Stimulated activated naive CD8-positive, alpha-beta T cell treated with anti-CD3 and anti-CD28 coated beads, Interleukin-15, Interleukin-2, amounts not matched to agents 100 ng/mL and 50 ng/mL, for 24 hours (primary cell): Measurements from ENCODE around the gene SELENOK.

Experiments used
- H3K27ac Mint-ChIP-seq: one replicate; pipeline ENCODE4 v1.8.0; 2021; ENCODE audit warnings: mild to moderate bottlenecking, mixed read lengths
- H3K27me3 Mint-ChIP-seq: one replicate; pipeline ENCODE4 v1.8.0; 2021; ENCODE audit warnings: mixed read lengths
- H3K36me3 Mint-ChIP-seq: one replicate; pipeline ENCODE4 v1.8.0; 2021; ENCODE audit warnings: low read depth, mixed read lengths
- H3K4me1 Mint-ChIP-seq: one replicate; pipeline ENCODE4 v1.8.0; 2021; ENCODE audit warnings: low read depth, mixed read lengths
- H3K4me3 Mint-ChIP-seq: one replicate; pipeline ENCODE4 v1.8.0; 2021; ENCODE audit warnings: mild to moderate bottlenecking, mixed read lengths
- H3K9me3 Mint-ChIP-seq: one replicate; pipeline ENCODE4 v1.8.0; 2021; ENCODE audit warnings: mixed read lengths

SELENOK gene

DNA sequence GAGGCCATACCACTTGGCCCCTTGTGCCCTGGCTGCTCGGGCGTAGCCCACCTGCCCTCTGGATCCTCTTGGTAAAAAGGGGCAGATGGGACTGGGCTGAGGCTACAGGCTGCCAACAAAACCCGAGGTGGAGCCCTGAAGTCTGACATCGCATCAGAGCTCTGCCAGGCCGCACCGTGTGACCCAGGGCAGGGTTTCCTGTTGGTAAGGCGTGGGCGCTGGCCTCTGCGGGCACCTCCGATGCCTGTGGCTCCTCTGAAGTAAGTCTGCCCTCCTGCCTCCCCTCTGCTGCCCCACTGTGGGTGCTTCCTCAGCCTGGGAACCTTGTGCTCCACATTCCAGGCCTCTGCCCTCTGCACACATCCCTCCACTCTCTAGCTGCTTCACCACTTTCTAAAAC, 54.3 kb downstream of the SELENOK start:
- Mint-ChIP-seq H3K9me3 (no peaks in the 10 kb centered on the region), H3K4me1 (no peaks in the 10 kb centered on the region), H3K4me3 (no peak overlapping the region), H3K27me3 (peaks cover 5% of the 10 kb centered on the region), H3K27ac (no peak overlapping the region), H3K36me3 (no peaks in the 10 kb centered on the region)

DNA sequence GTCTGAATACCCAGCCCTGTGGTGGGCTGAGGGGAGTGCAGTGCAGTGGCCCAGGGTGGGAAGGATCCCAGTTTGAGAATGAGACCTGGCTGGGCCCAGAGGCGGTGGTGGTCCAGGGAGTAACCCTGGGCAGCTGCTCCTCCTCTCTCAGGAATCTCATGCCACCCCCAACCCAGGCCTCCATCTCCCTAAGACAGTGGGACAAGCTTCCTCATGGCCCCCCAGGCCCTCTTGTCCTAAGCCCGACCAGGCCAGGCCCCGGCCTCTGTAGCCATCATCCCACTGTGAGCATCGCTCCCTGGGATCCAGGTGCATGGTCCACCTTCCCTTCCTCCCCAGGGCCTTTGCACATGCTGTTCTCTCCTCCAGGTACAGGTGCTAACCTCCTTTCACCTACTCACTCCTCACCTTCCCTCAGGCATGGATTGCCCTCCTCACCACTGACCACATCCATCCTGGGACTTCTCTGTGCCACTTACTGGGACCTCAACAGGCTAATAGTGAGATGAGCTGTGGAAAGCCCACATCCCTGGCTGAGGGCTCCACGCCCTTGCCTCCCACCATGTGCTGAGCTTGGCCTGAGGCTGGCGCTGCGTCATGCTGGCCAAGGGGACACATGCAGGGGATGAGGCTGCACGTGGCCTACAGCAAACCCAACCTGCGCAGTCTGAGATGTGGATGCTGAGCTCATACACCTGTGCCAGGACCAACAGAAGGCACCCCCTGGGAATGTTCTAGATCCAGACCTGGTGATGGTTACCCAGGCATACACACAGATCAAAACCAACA, 55.4 kb downstream of the SELENOK start:
- Mint-ChIP-seq H3K27me3 (peaks cover 5% of the 10 kb centered on the region), H3K4me3 (no peak overlapping the region), H3K4me1 (no peaks in the 10 kb centered on the region), H3K9me3 (no peaks in the 10 kb centered on the region), H3K27ac (no peak overlapping the region), H3K36me3 (no peaks in the 10 kb centered on the region)

DNA sequence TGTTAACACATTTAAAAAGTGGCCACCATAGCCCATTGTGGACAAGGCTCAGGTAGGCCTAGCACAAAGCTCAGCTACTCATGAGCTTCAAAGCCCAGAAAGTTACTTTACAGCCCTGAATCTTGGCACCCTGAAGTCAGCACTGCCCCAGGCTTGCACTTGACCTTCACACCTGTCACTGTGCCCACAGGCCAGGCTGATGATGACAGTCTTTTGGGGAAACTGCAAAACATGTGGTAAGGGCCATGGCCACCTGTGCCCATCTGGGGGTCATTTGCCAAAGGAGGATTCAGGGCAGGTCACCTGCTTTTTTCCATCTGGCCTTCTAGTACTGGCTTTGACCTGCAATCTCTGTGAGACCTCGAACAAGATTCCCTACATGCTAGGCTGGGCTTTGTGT, 56.4 kb downstream of the SELENOK start:
- Mint-ChIP-seq H3K4me1 (no peaks in the 10 kb centered on the region), H3K36me3 (no peaks in the 10 kb centered on the region), H3K9me3 (no peaks in the 10 kb centered on the region), H3K27ac (no peak overlapping the region), H3K27me3 (peaks cover 5% of the 10 kb centered on the region), H3K4me3 (no peak overlapping the region)

DNA sequence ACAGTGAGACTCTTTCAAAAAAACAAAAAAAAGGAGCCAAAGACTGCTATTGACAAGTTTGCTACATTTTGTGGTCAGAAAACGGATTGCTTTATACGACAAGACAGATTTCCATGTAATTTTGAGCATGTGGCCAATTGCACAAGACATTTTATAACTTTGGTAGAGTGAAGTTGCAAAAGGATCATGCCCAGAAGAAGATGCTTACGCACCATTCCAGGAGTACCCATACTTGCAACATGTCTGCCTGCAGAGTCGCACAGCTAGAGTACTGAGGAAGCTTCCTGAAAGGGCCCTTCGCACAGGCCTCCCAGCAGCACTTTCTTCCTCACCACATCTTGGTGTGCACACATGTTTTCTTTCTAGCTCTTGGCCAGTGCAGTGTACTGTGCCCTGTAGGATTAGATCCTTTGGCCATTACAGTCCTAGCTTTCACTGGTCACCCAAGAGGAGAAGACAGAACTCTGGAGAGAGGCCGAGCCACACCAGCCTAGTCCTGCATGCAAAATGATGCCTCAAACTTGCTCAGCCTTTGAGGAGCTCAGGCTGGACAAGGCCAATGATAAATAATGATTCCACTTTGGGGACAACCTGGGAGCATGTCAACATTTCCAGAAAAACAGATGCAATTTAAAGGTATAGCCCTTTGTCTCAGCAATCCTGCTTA, 57.1 kb downstream of the SELENOK start:
- Mint-ChIP-seq H3K4me1 (no peaks in the 10 kb centered on the region), H3K9me3 (no peaks in the 10 kb centered on the region), H3K4me3 (no peak overlapping the region), H3K27me3 (peaks cover 5% of the 10 kb centered on the region), H3K36me3 (no peaks in the 10 kb centered on the region), H3K27ac (no peak overlapping the region)
